GM12892 (cell line): ENCODE data around the gene NRCAM.

Experiments used
- POLR2A ChIP-seq: IDR thresholded peaks from 2 replicates; pipeline ENCODE4 v1.6.1; 2011; ENCODE audit warnings: low read depth, low read length, control low read depth
- TAF1 ChIP-seq: IDR thresholded peaks from 2 replicates; pipeline ENCODE4 v1.6.1; 2011; ENCODE audit warnings: low read depth, mild to moderate bottlenecking, control low read depth, low read length, borderline replicate concordance

DNA sequence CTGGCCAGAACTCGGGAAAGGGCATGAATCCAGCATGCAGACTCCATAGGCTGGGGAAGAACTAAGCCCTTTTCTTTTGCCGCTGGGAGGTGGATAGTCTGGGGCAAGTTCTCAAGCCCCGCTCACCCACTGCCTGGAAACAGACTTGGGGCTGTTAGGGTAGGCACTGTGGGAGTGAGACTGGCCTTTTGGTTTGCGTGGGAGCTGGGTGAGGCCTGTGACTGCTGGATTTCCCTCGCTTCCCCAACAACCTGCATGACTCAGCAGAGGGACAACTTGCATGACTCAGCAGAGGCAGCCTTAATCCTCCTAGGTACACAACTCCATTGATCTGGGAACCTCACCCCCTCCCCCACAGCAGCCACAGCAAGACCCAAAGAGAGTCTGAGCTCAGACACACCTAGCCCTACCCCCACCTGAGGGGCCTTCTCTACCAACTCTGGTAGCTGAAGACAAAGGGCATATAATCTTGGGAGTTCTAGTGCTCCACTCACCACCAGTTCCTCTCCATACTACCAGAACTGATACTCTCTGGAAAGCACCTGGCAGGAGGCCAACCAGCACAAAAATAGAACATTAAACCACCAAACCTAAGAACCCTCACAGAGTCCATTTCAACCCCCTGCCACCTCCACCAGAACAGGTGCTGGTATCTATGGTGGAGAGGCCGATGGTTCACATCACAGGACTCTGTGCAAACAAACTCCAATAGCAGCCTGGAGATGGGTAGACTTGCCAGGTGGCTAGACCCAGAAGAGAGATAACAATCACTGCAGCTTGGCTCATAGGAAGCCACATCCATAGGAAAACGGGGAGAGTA, 244.6 kb downstream of the NRCAM start:
- no peak for TF ChIP-seq POLR2A
- no peak for TF ChIP-seq TAF1
